WI38 (cell line): ENCODE measurements around the gene MEX3A.
A peak's percentile ranks its signal among the peaks of the same experiment; 100 is the strongest.

Experiments used
- H3K4me3 ChIP-seq: 2 replicates; pipeline ENCODE4 v1.5.1; 2011; ENCODE audit warnings: low read depth, mild to moderate bottlenecking, control low read depth, low read length
- CTCF ChIP-seq: IDR thresholded peaks from 2 replicates; pipeline ENCODE4 v1.5.1; 2012; ENCODE audit warnings: low read depth, mild to moderate bottlenecking, control low read depth, low read length

Gene MEX3A

DNA sequence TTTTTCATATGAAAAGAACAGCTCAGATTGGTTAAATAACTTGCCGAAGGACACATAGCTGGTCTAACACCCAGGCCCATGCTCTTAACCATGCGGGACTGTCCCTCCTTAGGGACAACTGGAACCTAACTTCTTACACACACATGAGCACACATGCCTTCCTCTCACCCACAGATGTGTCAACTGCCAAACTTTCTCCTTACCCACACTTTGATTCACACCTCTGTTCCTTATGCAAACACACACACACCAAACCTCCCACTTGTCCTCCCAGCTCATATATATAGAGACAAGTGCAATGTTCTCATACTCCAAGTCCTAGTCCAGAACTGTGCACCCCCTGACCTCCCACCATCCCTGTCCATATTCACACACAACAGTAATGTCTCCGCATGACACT lies 17.1 kb downstream of the MEX3A start:
- no peak for TF ChIP-seq CTCF

GRCh38 chr1:156064615-156065014 lies 17.6 kb downstream of the MEX3A start:
- TF ChIP-seq CTCF: no peak
- H3K4me3 ChIP-seq: no peak overlapping the region

More for the DNA sequence above, 17.1 kb downstream of the MEX3A start:
- no peak overlapping the region for H3K4me3 ChIP-seq

DNA sequence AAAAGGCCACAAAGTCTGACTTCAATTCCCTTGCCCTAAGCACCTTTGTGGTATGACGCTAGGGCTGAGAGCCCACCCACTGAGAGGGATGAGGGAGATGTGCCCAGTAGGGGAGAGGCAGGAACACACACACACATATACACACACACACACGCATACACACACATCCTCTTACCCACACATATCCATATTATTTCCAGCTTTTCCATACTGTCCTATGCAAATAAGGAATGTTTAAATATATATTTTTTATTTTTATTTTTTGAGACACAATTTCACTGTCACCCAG lies 18.3 kb downstream of the MEX3A start:
- H3K4me3 ChIP-seq: no peak overlapping the region
- TF ChIP-seq CTCF: no peak

- no peak overlapping the region for H3K4me3 ChIP-seq
- no peak for TF ChIP-seq CTCF
These were observed 20.1 kb downstream of the MEX3A start for GRCh38 chr1:156062189-156062588.

DNA sequence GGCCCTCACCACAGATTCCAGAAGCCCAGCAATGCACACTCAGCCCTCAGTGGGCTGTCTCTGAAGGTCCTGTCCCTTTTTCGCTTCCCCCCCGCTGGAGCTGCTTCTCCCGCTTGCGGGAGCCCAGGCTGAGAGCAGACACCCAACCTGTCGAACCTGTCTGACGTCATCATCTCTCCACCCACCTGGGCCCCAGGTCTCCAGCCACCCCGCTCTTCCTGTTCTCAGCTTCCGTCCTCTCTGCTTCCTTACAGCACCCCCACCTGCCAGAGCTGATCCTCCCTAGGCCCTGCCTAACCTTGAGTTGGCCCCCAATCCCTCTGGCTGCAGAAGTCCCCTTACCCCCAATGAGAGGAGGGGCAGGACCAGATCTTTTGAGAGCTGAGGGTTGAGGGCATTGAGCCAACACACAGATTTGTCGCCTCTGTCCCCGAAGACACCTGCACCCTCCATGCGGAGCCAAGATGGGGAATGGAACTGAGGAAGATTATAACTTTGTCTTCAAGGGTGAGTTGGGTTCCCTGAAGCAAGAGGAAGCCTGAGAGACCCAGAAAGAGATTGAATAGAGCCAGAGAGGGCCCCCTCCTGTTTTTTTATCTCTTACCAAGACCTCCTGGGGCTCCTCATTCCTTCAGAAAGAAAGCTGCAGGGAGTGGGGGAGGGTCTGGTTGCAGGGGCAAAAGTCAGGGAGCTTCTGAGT lies 21.2 kb downstream of the MEX3A start, which contains the start of gene RAB25:
Gene RAB25 (plus strand): TSS at position 224 of the 700 bp plus-strand sequence. CDS start 241 bp downstream, at position 465.
- no peak for TF ChIP-seq CTCF
- H3K4me3 ChIP-seq: no peak within 1 kb of the TSS

- no peak for TF ChIP-seq CTCF
- H3K4me3 ChIP-seq: no peak overlapping the region
These were observed 25.9 kb downstream of the MEX3A start for GRCh38 chr1:156056326-156056849.

- peak overlapping the region; percentile 79 for H3K4me3 ChIP-seq
These were observed 26.8 kb downstream of the MEX3A start for GRCh38 chr1:156055281-156056048.

More at GRCh38 chr1:156055281-156056048, 26.8 kb downstream of the MEX3A start:
- no peak for TF ChIP-seq CTCF
